CD4-positive, CD25-positive, alpha-beta regulatory T cell (primary cell): Measurements from ENCODE around the gene MRPL27. TPM values are rescaled to one million over a fixed set of nuclear protein-coding genes. Genes with fewer than 3 reads are reported as not detected.

Experiments
- ATAC-seq, 2 donors: fragments of 150-1000 bp; cut with Tn5 transposase; one replicate each; pipeline ENCODE4 v1.10.0; 2021; ENCODE audit warnings: low read depth in 2 of 2, moderate number of reproducible peaks in 2 of 2, moderate library complexity in 1 of 2
- DNase-seq, 3 donors: peaks; one replicate each; pipeline versions ENCODE4 v3.0.0 to v3.0.0-alpha.2; 2012 to 2022; ENCODE audit warnings: mixed read lengths in 1 of 3
- H3K27ac ChIP-seq: one replicate; pipeline ENCODE4 v1.7.0; 2013; ENCODE audit warnings: mild to moderate bottlenecking, low read length; ENCODE audit not compliant: insufficient read depth, poor library complexity, severe bottlenecking
- H3K27me3 ChIP-seq: one replicate; pipeline ENCODE4 v1.7.0; 2013; ENCODE audit warnings: low read length; ENCODE audit not compliant: control insufficient read depth, insufficient read depth
- H3K36me3 ChIP-seq: one replicate; pipeline ENCODE4 v1.7.0; 2013; ENCODE audit warnings: mild to moderate bottlenecking, low read length, moderate library complexity; ENCODE audit not compliant: control insufficient read depth, insufficient read depth
- H3K4me1 ChIP-seq: 2 replicates; pipeline ENCODE4 v1.7.0; 2013; ENCODE audit warnings: mild to moderate bottlenecking, low read length; ENCODE audit not compliant: insufficient read depth, control insufficient read depth, poor library complexity, severe bottlenecking
- H3K4me3 ChIP-seq: one replicate; pipeline ENCODE4 v1.7.0; 2013; ENCODE audit warnings: low read depth, mild to moderate bottlenecking, low read length, moderate library complexity
- H3K9me3 ChIP-seq, 2 experiments: 1 replicate in 1 of 2; 2 replicates in 1 of 2; pipeline ENCODE4 v1.7.0; 2013; ENCODE audit warnings: low read length in 2 of 2, mild to moderate bottlenecking in 1 of 2, moderate library complexity in 1 of 2; ENCODE audit not compliant: control insufficient read depth in 2 of 2
- H3K27ac Mint-ChIP-seq, 3 donors: one replicate each; pipeline ENCODE4 v1.8.0; 2020 to 2022; ENCODE audit warnings: mild to moderate bottlenecking in 3 of 3, mixed read lengths in 3 of 3, moderate library complexity in 2 of 3
- H3K27me3 Mint-ChIP-seq: one replicate; pipeline ENCODE4 v1.8.0; 2022; ENCODE audit warnings: mild to moderate bottlenecking, mixed read lengths
- H3K36me3 Mint-ChIP-seq: one replicate; pipeline ENCODE4 v1.8.0; 2020; ENCODE audit warnings: mixed read lengths
- H3K4me1 Mint-ChIP-seq, 4 donors: one replicate each; pipeline ENCODE4 v1.8.0; 2020 to 2022; ENCODE audit warnings: mixed read lengths in 4 of 4, mild to moderate bottlenecking in 1 of 4
- H3K4me3 Mint-ChIP-seq, 4 donors: one replicate each; pipeline ENCODE4 v1.8.0; 2020 to 2022; ENCODE audit warnings: mild to moderate bottlenecking in 4 of 4, mixed read lengths in 4 of 4, moderate library complexity in 3 of 4
- H3K9me3 Mint-ChIP-seq, 7 donors: one replicate each; pipeline ENCODE4 v1.8.0; 2020 to 2022; ENCODE audit warnings: mixed read lengths in 7 of 7, mild to moderate bottlenecking in 3 of 7, moderate library complexity in 2 of 7
- polyA plus RNA-seq, 4 donors: library from polyadenylated mRNA; unstranded; fragments of 300-500 nt; fragmentation: Illumina TruSeq; gene quantifications; one replicate each; pipeline ENCODE4 v1.2.3, GENCODE V29; 2021
- total RNA-seq: library from RNA; stranded (reverse); gene quantifications from one replicate; pipeline ENCODE4 v1.2.3, GENCODE V29; 2022

The MRPL27 gene
- total and polyA plus RNA-seq, 5 donors from 2014 or later, result 33.5 to 86.7 (median 75.3) TPM

DNA sequence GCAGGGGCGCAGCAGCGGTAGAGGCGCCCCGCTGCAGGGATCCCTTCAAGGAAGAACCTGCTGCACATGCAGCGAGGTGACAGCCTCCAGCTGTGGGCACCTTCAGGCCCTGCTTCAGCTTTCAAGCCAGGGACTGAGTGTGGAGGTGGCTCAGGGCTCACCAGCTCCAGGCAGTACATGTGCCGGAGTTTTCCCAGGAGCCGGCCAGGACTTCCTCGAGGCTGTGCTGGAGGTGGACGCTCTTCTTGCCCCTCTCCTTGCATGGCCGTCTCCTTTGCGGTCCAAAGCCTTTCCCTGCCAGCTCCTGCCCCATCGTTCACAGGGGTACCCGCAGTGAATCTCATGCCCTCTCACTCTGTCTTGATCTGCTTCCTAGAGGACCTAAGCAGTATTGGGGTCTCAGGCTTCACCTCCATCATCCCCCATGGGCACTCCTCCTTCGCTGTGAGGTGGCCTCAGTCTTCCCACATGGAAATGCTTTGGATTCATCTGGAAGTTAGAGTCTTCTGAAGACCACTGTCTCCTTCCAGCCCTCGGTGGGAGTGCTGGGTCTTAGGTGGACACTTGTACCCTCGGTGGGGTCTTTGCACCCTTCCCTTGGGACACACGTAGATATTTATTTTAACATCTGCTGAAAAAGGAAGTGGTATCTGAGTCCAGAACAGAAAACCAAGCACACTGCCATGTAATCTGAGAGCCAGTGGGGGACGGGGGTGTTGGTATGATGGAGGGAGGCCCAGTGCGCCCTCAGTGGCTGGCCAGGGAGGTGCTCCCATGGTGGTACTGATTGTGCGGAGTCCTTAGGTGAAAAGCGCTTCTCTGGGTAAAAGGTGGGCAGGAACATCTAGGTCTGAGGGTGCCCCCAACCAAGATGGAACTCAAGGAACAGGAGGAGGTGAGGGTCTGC, 20.0 kb downstream of the MRPL27 start:
- DNase-seq, result no peak
- no peaks in the 10 kb centered on the region for H3K4me1 ChIP-seq
- H3K4me3 ChIP-seq, result no peak overlapping the region
- no peak for ATAC-seq
- no peak overlapping the region for H3K27ac ChIP-seq
- H3K9me3 Mint-ChIP-seq, result no peaks in the 10 kb centered on the region
- no peaks in the 10 kb centered on the region for H3K27me3 ChIP-seq
- peaks cover 5 to 31% (median 19%) of the 10 kb centered on the region in 4 donors for H3K4me1 Mint-ChIP-seq
- no peaks in the 10 kb centered on the region for H3K9me3 ChIP-seq
- peaks cover 10% of the 10 kb centered on the region for H3K36me3 Mint-ChIP-seq
- peak overlapping the region in 1 of 4 donors; percentile 48 for H3K4me3 Mint-ChIP-seq
- no peaks in the 10 kb centered on the region for H3K27me3 Mint-ChIP-seq
- peaks cover 33% of the 10 kb centered on the region for H3K36me3 ChIP-seq
- H3K27ac Mint-ChIP-seq, result no peak overlapping the region

DNA sequence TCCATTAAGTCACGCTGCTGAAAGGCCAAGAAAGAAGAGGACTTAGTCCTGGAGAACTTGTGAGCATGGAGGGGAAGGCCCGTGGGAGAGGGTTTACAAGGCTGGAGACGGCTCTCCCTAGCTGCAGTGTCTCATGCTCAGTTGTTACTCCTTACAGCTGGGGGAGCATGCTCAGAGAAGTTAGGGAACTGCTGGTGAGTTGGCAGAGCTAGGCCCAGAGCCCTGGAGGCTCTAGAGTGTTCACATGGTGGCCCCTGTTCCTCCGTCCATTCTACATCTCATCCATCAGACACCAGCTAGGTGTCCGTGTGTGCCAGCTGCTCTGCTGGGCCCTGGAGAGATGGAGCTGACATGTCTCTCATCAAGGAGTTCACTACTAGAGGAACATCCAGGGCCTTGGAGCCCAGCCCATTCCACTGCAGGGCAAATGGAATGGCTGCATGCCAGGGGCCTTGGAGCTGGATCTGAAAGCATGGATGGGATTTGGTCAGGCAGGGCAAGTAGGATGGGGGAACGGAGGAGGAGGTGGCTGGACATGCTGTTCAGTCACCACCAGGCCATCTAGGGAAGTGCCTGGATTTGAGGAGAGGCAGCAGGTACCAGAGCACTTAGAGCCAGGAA, 20.8 kb downstream of the MRPL27 start:
- Mint-ChIP-seq H3K36me3 (peaks cover 10% of the 10 kb centered on the region), H3K9me3 (no peaks in the 10 kb centered on the region), H3K4me3 (peak overlapping the region in 2 of 4 donors; percentile 38 to 48), H3K4me1 (peaks cover 5 to 39% (median 25%) of the 10 kb centered on the region in 4 donors), H3K27me3 (no peaks in the 10 kb centered on the region), H3K27ac (peak overlapping the region in 1 of 3 donors; percentile 26)
- Histone ChIP-seq H3K27ac (no peak overlapping the region), H3K27me3 (no peaks in the 10 kb centered on the region), H3K4me1 (peaks cover 6% of the 10 kb centered on the region), H3K36me3 (peaks cover 31% of the 10 kb centered on the region), H3K4me3 (no peak overlapping the region), H3K9me3 (no peaks in the 10 kb centered on the region)
- ATAC-seq, result no peak
- no peak for DNase-seq

DNA sequence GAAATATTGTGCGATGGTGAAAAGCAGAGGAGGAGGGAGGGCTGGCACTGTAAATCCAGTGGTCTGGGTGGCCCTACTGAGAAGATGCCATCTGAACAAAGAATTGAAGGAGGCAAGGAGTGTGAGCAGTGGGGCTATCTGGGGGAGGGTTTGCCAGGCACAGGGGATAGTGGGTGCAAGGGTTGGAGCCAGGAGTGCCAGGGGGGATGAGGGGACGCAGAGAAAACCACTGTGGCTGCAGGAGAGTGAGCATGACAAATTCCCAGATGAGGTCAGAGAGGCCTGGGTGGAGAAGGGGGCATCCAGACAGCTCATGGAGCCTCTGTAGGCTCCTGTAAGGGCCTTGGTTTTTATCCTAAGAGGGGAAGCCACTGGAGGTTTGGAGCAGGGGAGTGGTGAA, 22.3 kb downstream of the MRPL27 start:
- Mint-ChIP-seq H3K27me3 (no peaks in the 10 kb centered on the region), H3K4me3 (peak overlapping the region in 2 of 4 donors; percentile 48 to 86), H3K36me3 (peaks cover 10% of the 10 kb centered on the region), H3K27ac (peak overlapping the region in 2 of 3 donors; percentile 30 to 59), H3K4me1 (peaks cover 5 to 47% (median 26%) of the 10 kb centered on the region in 4 donors), H3K9me3 (peaks cover 0 to 2% (median 0%) of the 10 kb centered on the region in 7 donors)
- ATAC-seq (no peak), DNase-seq (no peak)
- peaks cover 16% of the 10 kb centered on the region for H3K36me3 ChIP-seq
- peaks cover 15% of the 10 kb centered on the region for H3K4me1 ChIP-seq
- no peaks in the 10 kb centered on the region for H3K9me3 ChIP-seq
- no peak overlapping the region for H3K27ac ChIP-seq
- H3K4me3 ChIP-seq, result no peak overlapping the region
- no peaks in the 10 kb centered on the region for H3K27me3 ChIP-seq

DNA sequence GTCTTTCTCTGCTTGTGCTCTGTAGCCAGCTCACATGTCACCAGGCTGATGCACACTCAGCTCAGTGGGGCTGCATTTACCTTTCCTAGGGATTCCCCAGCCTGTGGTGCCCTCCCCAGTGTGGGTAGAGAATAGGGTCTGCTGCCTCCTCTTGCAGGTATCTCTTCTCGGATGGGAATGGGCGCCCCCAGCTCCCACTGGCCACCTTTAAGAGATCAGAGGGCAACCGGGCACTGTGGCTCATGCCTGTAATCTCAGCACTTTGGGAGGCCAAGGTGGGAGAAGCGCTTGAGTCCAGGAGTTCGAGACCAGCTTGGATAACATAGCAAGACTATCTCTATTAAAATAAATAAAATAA, 23.8 kb downstream of the MRPL27 start:
- Histone ChIP-seq H3K4me3 (no peak overlapping the region), H3K9me3 (no peaks in the 10 kb centered on the region), H3K27me3 (no peaks in the 10 kb centered on the region), H3K27ac (no peak overlapping the region), H3K4me1 (peaks cover 26% of the 10 kb centered on the region), H3K36me3 (peaks cover 2% of the 10 kb centered on the region)
- Mint-ChIP-seq H3K27me3 (no peaks in the 10 kb centered on the region), H3K4me3 (peak overlapping the region in 3 of 4 donors; percentile 41 to 92 (median 82)), H3K36me3 (peaks cover 10% of the 10 kb centered on the region), H3K4me1 (peaks cover 5 to 54% (median 26%) of the 10 kb centered on the region in 4 donors), H3K27ac (peak overlapping the region in 1 of 3 donors; percentile 94), H3K9me3 (peaks cover 0 to 2% (median 0%) of the 10 kb centered on the region in 7 donors)
- ATAC-seq (no peak), DNase-seq (no peak)

DNA sequence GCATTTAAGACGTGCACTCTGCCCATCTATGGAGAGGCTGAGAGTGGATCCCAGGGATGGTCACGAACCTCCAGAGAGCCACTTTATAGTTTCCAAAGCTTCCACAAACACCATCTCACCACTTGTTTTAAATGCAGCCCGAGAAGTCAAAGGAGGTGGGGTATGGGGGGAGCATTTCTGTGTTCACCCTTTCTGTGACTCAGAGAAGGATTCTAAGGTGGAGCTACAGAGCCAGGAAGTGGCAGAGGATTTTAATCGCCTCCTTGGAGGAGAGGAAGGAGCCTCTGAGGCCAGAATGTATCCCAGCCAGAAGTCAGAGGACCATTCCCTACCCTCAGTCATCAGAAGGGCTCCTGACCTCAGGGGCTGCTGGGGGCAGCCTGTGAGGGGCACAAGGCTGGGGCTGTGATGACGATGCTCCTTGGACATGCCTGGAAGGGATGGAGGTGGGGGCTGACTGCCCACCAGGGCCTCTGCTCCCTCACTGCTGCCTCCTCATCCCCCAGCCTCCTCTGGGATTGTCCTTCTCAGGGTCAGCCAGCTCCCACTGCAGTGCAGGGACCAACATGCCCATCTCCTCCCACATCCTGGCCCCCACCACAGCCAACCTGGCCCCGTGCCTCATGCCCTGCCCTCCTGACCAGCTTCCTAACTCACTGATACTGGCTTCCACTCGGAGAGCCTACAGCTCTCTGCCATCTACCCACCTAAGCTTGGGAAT, 24.3 kb downstream of the MRPL27 start:
- peaks cover 2% of the 10 kb centered on the region for H3K36me3 ChIP-seq
- H3K27me3 ChIP-seq, result no peaks in the 10 kb centered on the region
- H3K27me3 Mint-ChIP-seq, result no peaks in the 10 kb centered on the region
- no peaks in the 10 kb centered on the region for H3K9me3 ChIP-seq
- peak overlapping the region; percentile 9 to 92 (median 92) for H3K4me3 Mint-ChIP-seq
- ATAC-seq, result no peak
- no peak for DNase-seq
- H3K4me1 Mint-ChIP-seq, result peaks cover 5 to 54% (median 26%) of the 10 kb centered on the region in 4 donors
- H3K9me3 Mint-ChIP-seq, result peaks cover 0 to 2% (median 0%) of the 10 kb centered on the region in 7 donors
- H3K4me3 ChIP-seq, result no peak overlapping the region
- no peak overlapping the region for H3K27ac ChIP-seq
- H3K4me1 ChIP-seq, result peaks cover 26% of the 10 kb centered on the region
- peak overlapping the region in 2 of 3 donors; percentile 81 to 94 for H3K27ac Mint-ChIP-seq
- peaks cover 10% of the 10 kb centered on the region for H3K36me3 Mint-ChIP-seq

DNA sequence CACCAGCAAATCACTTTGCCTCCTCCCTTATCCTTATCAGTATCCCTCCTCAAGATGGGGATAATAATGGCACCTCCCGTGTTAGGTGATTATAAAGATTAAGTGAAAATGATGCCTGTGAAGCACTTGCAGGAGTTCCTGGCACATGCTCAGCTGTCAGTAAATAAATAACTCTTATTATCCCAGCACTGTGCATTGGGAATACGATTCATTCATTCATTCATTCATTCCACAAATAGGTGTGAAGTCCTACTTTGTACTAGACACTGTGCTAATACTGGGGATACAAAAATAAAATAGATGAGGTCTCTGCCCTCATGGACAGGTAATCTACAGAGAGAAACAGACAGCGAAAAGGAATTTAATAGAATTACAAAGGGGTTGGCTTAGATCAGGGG, 25.1 kb downstream of the MRPL27 start:
- H3K27me3 ChIP-seq, result no peaks in the 10 kb centered on the region
- ATAC-seq (no peak), DNase-seq (no peak)
- Mint-ChIP-seq H3K27me3 (no peaks in the 10 kb centered on the region), H3K9me3 (peaks cover 0 to 2% (median 0%) of the 10 kb centered on the region in 7 donors), H3K4me3 (peak overlapping the region; percentile 85 to 92 (median 92)), H3K27ac (peak overlapping the region in 2 of 3 donors; percentile 81 to 94), H3K4me1 (peaks cover 5 to 54% (median 26%) of the 10 kb centered on the region in 4 donors), H3K36me3 (peaks cover 10% of the 10 kb centered on the region)
- no peaks in the 10 kb centered on the region for H3K36me3 ChIP-seq
- no peak overlapping the region for H3K27ac ChIP-seq
- H3K4me1 ChIP-seq, result peaks cover 26% of the 10 kb centered on the region
- no peaks in the 10 kb centered on the region for H3K9me3 ChIP-seq
- no peak overlapping the region for H3K4me3 ChIP-seq

DNA sequence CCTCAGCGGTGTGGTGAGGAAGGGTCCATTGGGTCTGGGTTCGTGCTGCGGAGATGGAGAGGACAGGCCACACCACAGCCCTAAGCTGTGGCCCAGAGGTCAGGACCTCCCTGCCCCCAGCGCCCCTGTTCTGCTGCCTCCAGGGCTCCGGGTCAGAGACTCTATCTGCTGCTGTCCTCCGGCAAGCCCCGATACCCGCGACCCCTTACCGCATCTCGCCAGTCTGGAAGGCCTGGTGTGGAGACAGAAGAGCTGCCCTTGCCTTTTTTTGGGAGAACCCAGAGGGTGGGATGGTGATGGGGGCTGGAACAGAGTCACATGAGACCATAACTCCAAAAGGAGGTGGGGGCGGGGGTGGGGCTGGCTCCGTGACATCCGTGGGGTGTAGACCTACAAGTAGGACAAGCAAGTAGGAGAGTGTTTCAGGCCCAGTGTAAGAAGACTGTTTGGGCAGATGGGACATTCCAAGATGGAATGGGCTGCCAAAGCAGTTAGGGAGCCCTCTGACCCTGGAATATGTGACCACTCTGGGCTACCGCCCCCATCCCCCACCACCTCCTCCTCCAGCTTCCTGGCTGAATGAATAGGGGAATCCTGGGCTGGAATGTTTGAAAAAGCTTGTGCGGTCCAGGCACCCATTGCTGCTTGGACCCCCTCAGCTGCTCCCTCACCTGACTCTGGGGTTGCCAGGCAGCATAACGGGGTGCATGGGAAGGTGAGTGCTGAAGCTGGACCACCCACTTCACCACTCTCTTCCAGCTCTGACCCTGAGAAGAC, 25.7 kb downstream of the MRPL27 start:
- Histone ChIP-seq H3K4me3 (peak overlapping the region; percentile 71), H3K36me3 (no peaks in the 10 kb centered on the region), H3K4me1 (peaks cover 26% of the 10 kb centered on the region), H3K27me3 (no peaks in the 10 kb centered on the region), H3K27ac (peak overlapping the region; percentile 51), H3K9me3 (no peaks in the 10 kb centered on the region)
- DNase-seq (no peak), ATAC-seq (no peak)
- peak overlapping the region; percentile 85 to 92 (median 92) for H3K4me3 Mint-ChIP-seq
- peaks cover 10% of the 10 kb centered on the region for H3K36me3 Mint-ChIP-seq
- peaks cover 5 to 53% (median 25%) of the 10 kb centered on the region in 4 donors for H3K4me1 Mint-ChIP-seq
- H3K27ac Mint-ChIP-seq, result peak overlapping the region; percentile 38 to 95 (median 94)
- peaks cover 0 to 2% (median 0%) of the 10 kb centered on the region in 7 donors for H3K9me3 Mint-ChIP-seq
- H3K27me3 Mint-ChIP-seq, result no peaks in the 10 kb centered on the region
